Suprapubic skin (tissue), 4 donors: ENCODE data around the gene JMJD4. TPM values are rescaled to one million over a fixed set of nuclear protein-coding genes. Genes with fewer than 3 reads are reported as not detected.

Experiments used
- DNase-seq, 2 donors: peaks; one replicate each; pipeline ENCODE4 v3.0.0-alpha.2; 2019; ENCODE audit warnings: low spot score in 2 of 2
- H3K27ac ChIP-seq: fragments of 200-600 bp; sonication (generic); one replicate; pipeline ENCODE4 v1.5.1; 2019
- H3K27me3 ChIP-seq: fragments of 200-600 bp; sonication (generic); one replicate; pipeline ENCODE4 v1.5.1; 2019
- H3K36me3 ChIP-seq: fragments of 200-600 bp; sonication (generic); one replicate; pipeline ENCODE4 v1.5.1; 2019
- H3K4me1 ChIP-seq: fragments of 200-600 bp; sonication (generic); one replicate; pipeline ENCODE4 v1.5.1; 2019
- H3K4me3 ChIP-seq: fragments of 200-600 bp; sonication (generic); one replicate; pipeline ENCODE4 v1.5.1; 2019; ENCODE audit warnings: mild to moderate bottlenecking
- H3K9me3 ChIP-seq: fragments of 200-600 bp; sonication (generic); one replicate; pipeline ENCODE4 v1.5.1; 2019
- EP300 ChIP-seq: sonication (generic); formaldehyde crosslinking; IDR thresholded peaks from one replicate; pipeline ENCODE4 v1.6.1; 2017; ENCODE audit warnings: antibody characterized with exemption
- POLR2A ChIP-seq, 2 donors: fragments of 450-650 bp; IDR thresholded peaks; one replicate each; pipeline ENCODE4 v1.6.1; 2017; ENCODE audit warnings: antibody characterized with exemption in 2 of 2, mild to moderate bottlenecking in 2 of 2, moderate library complexity in 2 of 2
- POLR2AphosphoS5 ChIP-seq, 3 donors: sonication (generic); formaldehyde crosslinking; IDR thresholded peaks; one replicate each; pipeline ENCODE4 v1.6.1; 2017; ENCODE audit warnings: antibody characterized with exemption in 3 of 3
- WGBS: methylation state at CpG from one replicate; pipeline ENCODE4 v1.1.5; 2018; 5-methylcytosine and 5-hydroxymethylcytosine counted together
- total RNA-seq, 4 donors: library from RNA; depleted of rRNA; stranded (reverse); fragments of >200 nt; gene quantifications; one replicate each; pipeline ENCODE4 v1.1.0, GENCODE V29; 2016
- TF ChIP-seq, protein P1 (sequence below), 2 donors: fragments of 200-600 bp in 1 of 2; fragments of 450-650 bp in 1 of 2; sonication (generic) in 1 of 2; IDR thresholded peaks; one replicate each; pipeline ENCODE4 v1.5.1; 2016 to 2019; ENCODE audit warnings: antibody characterized with exemption in 2 of 2, mild to moderate bottlenecking in 1 of 2, moderate library complexity in 1 of 2

The JMJD4 gene
- total RNA-seq, 4 donors from 2014 or later: 9.9 to 24.2 (median 16.5) TPM

DNA sequence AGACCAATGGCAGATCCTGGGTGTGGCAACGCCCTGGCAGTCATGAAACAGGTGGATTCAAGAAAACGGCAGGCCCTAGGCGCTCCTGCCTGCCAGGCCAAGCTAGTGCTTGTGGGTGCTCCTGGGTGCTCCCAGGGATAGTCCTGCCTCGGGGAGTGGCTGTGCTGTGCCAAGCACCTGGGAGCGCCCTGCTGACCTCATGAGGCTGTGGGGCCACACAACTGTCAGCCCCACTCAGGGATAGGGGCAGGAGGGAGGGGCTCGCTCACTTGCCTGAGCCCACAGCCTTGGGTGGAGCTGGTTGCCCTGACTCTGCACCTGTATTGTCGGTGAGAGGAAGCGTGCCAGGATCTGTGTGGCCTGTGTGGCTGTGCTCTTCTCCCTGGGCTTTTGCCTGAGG lies 9.6 kb upstream of the JMJD4 start:
- H3K36me3 ChIP-seq: peaks cover 13% of the 10 kb centered on the region
- H3K27me3 ChIP-seq: no peaks in the 10 kb centered on the region
- peak in 1 of 2 donors; percentile 62 for DNase-seq
- peaks cover 12% of the 10 kb centered on the region for H3K4me1 ChIP-seq
- no peak overlapping the region for H3K4me3 ChIP-seq
- WGBS: 57% methylated on average over 7 of the region's 8 CpGs
- TF ChIP-seq POLR2A (IDR thresholded peaks at IDR 0.05) (no peak), EP300 (no peak), POLR2AphosphoS5 (IDR thresholded peaks at IDR 0.05) (no peak)
- TF ChIP-seq, protein P1, sequence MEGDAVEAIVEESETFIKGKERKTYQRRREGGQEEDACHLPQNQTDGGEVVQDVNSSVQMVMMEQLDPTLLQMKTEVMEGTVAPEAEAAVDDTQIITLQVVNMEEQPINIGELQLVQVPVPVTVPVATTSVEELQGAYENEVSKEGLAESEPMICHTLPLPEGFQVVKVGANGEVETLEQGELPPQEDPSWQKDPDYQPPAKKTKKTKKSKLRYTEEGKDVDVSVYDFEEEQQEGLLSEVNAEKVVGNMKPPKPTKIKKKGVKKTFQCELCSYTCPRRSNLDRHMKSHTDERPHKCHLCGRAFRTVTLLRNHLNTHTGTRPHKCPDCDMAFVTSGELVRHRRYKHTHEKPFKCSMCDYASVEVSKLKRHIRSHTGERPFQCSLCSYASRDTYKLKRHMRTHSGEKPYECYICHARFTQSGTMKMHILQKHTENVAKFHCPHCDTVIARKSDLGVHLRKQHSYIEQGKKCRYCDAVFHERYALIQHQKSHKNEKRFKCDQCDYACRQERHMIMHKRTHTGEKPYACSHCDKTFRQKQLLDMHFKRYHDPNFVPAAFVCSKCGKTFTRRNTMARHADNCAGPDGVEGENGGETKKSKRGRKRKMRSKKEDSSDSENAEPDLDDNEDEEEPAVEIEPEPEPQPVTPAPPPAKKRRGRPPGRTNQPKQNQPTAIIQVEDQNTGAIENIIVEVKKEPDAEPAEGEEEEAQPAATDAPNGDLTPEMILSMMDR (IDR thresholded peaks at IDR 0.05): no peak
- H3K9me3 ChIP-seq: no peaks in the 10 kb centered on the region
- H3K27ac ChIP-seq: peak overlapping the region; percentile 7

DNA sequence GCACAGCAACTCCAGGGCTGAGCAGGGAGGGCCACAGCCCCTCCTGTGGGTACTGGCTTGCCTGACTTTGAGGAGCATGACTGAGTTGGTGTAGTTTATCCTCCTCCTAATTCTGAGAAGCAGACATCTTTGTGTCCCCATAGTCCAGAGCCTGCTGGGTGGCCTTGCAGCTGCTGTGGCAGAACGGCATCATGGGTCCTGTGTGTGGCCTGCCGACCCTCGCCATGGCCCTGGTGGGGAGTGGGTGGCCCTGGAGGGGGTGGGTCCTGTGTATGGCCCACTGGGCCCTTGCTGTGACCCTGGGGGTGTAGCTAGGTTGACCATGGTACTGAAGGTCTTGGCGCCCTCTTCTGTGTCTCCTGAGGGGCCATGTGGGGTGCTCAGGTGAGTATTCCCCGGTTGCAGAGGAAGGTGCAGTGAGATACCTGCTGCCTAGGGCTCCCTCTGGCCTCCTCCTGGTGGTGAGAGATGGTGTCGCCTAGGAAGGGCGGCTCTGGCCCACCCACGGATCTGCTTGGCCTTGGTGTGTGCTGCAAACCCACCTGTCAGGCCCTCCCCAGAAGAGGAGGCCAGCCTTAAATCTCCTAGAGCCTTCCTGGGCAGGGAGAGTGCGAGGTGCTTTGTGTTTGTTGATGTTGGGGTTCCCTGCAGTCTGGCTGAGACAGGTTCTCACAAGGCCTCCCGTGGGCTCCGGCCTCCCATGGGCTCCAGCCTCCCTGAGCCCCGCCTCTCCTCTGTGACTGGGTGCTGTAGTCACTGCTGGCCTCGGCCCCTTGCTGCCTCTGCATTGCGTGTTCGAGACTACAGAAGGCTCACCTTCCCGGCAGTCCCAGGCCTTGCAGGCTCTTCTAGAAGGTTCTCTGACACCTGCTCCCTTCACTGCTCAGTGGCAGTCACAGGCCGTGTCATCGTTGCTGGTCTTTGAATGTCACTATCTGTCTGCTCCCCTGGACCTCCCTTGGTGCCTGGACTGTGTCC lies 7.9 kb upstream of the JMJD4 start:
- H3K36me3 ChIP-seq: peaks cover 7% of the 10 kb centered on the region
- TF ChIP-seq EP300: no peak
- no peak for TF ChIP-seq POLR2A (IDR thresholded peaks at IDR 0.05)
- TF ChIP-seq POLR2AphosphoS5 (IDR thresholded peaks at IDR 0.05): no peak
- TF ChIP-seq, protein P1 (IDR thresholded peaks at IDR 0.05): no peak
- no peak for DNase-seq
- no peak overlapping the region for H3K27ac ChIP-seq
- H3K9me3 ChIP-seq: no peaks in the 10 kb centered on the region
- WGBS: 92% methylated on average over 12 of the region's 18 CpGs
- H3K4me1 ChIP-seq: peaks cover 9% of the 10 kb centered on the region
- no peak overlapping the region for H3K4me3 ChIP-seq
- H3K27me3 ChIP-seq: no peaks in the 10 kb centered on the region

- Histone ChIP-seq H3K27me3 (no peaks in the 10 kb centered on the region), H3K27ac (no peak overlapping the region), H3K4me3 (no peak overlapping the region), H3K36me3 (no peaks in the 10 kb centered on the region), H3K9me3 (no peaks in the 10 kb centered on the region), H3K4me1 (peaks cover 14% of the 10 kb centered on the region)
- TF ChIP-seq, protein P1 (IDR thresholded peaks at IDR 0.05): no peak
- TF ChIP-seq POLR2A (IDR thresholded peaks at IDR 0.05) (no peak), POLR2AphosphoS5 (IDR thresholded peaks at IDR 0.05) (no peak), EP300 (no peak)
- 87% methylated on average over 17 of the region's 17 CpGs for WGBS
- DNase-seq: peak in 1 of 2 donors; percentile 52
Observed at GRCh38 chr1:227741166-227741870, 6.2 kb upstream of the JMJD4 start.

DNA sequence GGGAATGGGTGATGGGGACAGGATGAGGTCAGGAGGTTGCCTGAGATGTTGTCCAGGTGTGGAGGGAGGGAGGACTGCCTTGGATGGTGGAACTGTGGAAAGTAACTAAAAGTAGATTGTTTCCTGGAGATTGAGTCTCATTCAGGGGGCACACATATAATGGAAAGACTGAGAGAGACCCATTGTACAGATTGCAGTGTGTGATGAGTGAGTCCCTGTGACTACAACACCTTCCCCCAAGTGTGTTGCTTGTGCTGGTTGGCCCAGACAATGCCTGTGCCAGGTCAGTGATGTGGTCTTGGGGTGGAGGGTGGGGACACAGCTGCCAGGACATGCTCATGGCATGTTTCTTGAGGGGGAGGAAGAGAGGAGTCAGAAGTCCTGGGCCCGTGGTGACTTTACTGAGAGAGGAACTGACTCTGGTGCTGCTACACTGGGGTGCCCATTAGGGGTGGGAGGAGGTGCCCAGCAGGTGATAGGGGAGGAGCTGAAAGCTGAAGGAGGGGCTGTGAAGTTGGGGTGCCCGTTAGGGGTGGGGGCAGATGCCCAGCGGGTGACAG lies 5.4 kb upstream of the JMJD4 start:
- no peaks in the 10 kb centered on the region for H3K9me3 ChIP-seq
- no peaks in the 10 kb centered on the region for H3K36me3 ChIP-seq
- no peak for DNase-seq
- H3K4me3 ChIP-seq: no peak overlapping the region
- H3K27me3 ChIP-seq: no peaks in the 10 kb centered on the region
- no peak overlapping the region for H3K27ac ChIP-seq
- peaks cover 22% of the 10 kb centered on the region for H3K4me1 ChIP-seq
- 93% methylated on average over 3 of the region's 3 CpGs for WGBS
- TF ChIP-seq POLR2A (IDR thresholded peaks at IDR 0.05): no peak
- TF ChIP-seq EP300: no peak
- TF ChIP-seq, protein P1 (IDR thresholded peaks at IDR 0.05): no peak
- no peak for TF ChIP-seq POLR2AphosphoS5 (IDR thresholded peaks at IDR 0.05)

GRCh38 chr1:227739636-227740035 lies 4.5 kb upstream of the JMJD4 start:
- 88% methylated on average over 4 of the region's 7 CpGs for WGBS
- no peak overlapping the region for H3K27ac ChIP-seq
- no peak overlapping the region for H3K4me3 ChIP-seq
- H3K9me3 ChIP-seq: no peaks in the 10 kb centered on the region
- peaks cover 17% of the 10 kb centered on the region for H3K4me1 ChIP-seq
- TF ChIP-seq EP300: no peak
- TF ChIP-seq POLR2AphosphoS5 (IDR thresholded peaks at IDR 0.05): no peak
- TF ChIP-seq, protein P1 (IDR thresholded peaks at IDR 0.05): no peak
- TF ChIP-seq POLR2A (IDR thresholded peaks at IDR 0.05): no peak
- no peaks in the 10 kb centered on the region for H3K36me3 ChIP-seq
- no peaks in the 10 kb centered on the region for H3K27me3 ChIP-seq
- DNase-seq: no peak
